NB4 (cell line): ENCODE data around the gene SEMA4C.

Experiments
- CTCF ChIP-seq: IDR thresholded peaks from one replicate; pipeline ENCODE4 v1.5.1; 2012; ENCODE audit warnings: low read depth, low read length
- MAX ChIP-seq: IDR thresholded peaks from 2 replicates; pipeline ENCODE4 v1.6.1; 2011; ENCODE audit warnings: low read depth, low read length
- POLR2A ChIP-seq: IDR thresholded peaks from 2 replicates; pipeline ENCODE4 v1.6.1; 2011; ENCODE audit warnings: mild to moderate bottlenecking; ENCODE audit not compliant: insufficient read length; ENCODE audit errors: extremely low read depth

- TF ChIP-seq CTCF (no peak), POLR2A (no peak), MAX (no peak)
Observed at GRCh38 chr2:96830044-96830562, 39.8 kb downstream of the SEMA4C start.
